Mucosa of gallbladder (tissue), 1 donor: Measurements from ENCODE around the gene UCP3. TPM values are rescaled to one million over a fixed set of nuclear protein-coding genes. Genes with fewer than 3 reads are reported as not detected.

Source experiments
- DNase-seq: peaks from one replicate; pipeline ENCODE4 v3.0.0-alpha.2; 2020; ENCODE audit warnings: low spot score
- total RNA-seq: library from RNA; stranded (reverse); gene quantifications from one replicate; pipeline ENCODE4 v1.2.1, GENCODE V29; 2021
- donor health status: DM: no; HTN: no; CAD: no.

Gene UCP3
- total RNA-seq, 1 donor from 2014 or later, result 2.0 TPM

GRCh38 chr11:74018331-74019005, 9.6 kb upstream of the UCP3 start:
- peak; percentile 95 for DNase-seq

GRCh38 chr11:74017631-74018030, 8.7 kb upstream of the UCP3 start:
- no peak for DNase-seq

DNA sequence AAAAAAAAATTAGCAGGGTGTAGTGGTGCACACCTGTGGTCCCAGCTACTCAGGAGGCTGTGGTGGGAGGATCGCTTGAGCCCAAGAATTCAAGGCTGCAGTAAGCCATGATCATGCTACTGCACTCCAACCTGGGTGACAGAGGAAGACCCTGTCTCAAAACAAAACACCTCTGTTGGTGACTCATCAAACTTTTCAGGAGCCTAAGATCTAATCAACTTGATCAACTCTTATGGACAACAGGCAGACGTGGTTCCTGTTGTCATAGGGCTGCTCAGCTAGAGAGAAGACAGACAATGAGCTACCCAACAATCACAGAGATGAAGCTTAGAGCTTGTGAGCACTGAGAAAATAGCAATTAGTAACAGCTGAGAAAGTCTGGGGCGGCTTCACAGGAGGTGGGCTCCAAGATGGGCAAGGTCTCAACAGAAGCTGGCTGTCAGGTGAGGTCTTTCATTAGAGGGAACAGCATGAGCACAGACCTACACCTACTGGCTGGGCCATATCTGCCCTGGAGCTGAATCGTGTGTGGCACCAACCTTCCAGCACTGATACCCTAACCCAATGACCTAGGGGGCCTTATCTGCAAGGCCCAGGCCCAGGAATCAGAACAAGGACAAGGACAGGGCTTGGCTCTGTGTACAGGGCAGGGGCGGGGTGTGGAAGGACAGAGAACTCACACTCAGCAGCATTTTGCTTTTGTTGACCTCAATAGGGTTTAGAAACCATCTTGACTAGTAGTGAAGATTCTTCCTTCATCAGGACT, 7.2 kb upstream of the UCP3 start:
- DNase-seq, result no peak

- no peak for DNase-seq
Observed at GRCh38 chr11:74014880-74015279, 6.0 kb upstream of the UCP3 start.

DNA sequence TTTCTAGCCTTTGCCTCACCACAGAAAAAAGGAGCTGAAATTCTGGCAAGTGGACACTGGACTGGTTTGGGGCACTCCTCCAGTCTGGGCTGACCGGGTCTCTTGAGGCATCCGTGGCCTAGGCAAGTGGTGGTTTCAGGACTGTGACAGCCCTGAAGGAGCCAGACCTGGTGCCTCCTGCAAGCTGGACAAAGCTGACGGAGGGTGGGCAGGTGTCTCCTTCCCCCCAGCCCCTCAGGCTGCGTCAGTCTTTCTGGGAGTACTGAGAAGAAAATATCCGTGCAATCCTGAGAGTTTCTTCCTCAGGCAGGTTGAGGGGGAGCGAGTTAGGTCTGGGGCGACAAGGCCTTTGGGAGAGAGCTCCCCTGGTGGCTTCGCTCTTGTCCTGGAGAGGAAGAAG, 4.3 kb upstream of the UCP3 start:
- no peak for DNase-seq

DNA sequence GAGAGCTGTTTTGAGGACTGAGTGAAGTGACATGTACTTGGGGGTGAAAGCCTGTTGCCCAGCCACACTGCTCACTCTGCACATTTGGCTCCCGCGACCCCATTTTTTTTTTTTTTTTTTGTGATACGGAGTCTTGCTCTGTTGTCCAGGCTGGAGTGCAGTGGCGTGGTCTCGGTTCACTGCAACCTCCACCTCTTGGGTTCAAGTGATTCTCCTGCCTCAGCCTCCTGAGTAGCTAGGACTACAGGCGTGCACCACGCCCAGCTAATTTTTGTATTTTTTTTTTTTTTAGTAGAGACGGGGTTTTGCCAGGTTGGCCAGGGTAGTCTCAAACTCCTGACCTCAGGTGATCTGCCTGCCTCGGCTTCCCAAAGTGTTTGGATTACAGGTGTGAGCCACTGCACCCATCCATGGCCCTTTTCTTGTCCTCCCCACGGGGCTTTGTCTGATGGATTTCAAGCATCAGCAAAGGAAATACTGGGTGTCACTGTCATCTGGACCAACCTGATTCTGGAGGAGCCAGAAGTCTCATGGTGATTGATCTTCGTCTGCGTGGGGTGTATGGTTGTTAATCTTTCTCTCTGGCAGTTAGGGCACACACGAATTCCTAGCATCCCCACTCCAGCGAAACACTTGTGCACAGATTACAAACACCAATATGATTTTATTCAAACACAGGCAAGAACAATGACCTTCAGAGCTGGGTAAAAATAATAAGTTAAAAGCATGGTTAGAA, 3.4 kb upstream of the UCP3 start:
- no peak for DNase-seq

DNA sequence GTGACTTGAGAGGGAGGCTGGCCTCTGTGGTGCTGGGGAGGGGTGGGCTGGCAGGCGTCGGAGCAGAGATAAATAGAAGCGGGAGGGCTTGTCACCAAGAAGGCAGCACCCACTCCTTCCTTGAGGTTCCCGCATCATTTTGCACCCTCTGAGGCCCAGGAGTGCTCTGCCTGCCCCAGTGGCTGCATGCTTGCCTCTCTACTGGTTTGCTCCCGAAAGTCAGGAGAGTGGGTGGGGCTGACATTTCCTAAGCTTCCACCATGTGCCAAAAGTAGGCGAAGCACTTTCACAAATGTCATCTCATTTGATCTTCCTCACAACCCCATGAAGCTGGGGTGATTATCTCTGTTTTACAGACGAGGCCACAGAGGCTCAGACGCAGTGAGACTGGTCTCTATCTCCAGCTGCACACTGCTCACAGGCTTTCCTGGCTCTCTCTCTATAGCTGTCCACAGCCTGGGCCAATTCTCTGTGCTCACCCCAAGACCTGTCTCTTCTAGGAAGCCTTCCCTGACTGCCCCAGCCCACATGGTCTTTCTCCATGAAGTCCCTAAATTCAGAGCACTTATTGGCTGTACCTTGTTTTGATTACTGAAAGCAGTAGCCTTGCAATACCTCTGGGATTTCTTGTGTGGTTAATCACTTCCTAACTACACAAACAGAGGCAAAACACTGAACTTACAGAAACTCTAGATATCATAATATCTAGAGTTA, 2.6 kb upstream of the UCP3 start:
- DNase-seq, result no peak

DNA sequence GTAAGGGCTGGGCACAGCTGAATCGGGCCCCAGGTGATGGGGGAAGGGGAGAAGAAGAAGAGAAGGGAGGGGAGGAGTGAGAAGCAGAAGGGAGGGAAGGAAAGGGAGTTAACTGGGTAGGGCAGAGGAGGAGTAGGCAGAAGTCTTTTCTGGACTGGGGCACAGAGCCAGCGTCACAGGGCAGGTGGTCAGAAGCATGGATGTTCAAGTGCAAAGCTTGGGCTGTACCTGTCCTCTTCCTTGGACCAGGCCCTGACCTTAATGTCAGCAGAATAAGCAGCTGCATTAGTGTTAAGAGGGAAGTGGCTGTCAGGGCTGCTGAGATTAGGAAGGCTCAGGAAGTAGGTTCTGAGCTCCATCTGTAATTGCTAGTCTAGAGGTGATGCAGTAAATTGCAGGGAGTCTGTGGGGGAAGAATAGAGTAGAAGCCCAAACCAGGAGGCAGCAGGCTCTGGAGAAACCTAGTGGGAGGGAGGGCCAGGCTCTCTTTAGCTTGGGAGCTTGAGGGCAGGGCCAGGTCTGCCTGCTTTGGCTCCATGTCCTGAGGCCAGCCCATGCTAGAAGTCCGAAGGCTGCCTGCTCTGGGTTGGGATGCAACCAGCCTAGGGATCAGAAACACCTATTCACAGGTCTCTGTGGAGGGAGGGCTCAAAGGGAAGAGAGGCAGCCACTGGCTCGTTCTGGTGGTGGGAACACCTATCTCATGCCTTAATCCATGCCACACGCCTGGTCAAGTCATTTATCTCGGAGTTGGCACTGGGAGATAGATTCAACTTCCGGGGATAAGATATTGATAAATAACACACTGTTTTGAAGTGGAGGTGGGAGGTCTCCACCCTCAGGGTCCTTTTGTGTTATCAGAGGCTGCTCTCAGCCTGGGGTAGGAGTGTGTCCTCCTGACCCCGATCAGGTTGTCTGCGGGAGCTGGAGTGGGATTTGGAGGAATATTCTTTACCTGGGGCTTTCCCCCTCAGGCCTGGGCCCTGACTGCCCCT, 1.7 kb upstream of the UCP3 start:
- no peak for DNase-seq

DNA sequence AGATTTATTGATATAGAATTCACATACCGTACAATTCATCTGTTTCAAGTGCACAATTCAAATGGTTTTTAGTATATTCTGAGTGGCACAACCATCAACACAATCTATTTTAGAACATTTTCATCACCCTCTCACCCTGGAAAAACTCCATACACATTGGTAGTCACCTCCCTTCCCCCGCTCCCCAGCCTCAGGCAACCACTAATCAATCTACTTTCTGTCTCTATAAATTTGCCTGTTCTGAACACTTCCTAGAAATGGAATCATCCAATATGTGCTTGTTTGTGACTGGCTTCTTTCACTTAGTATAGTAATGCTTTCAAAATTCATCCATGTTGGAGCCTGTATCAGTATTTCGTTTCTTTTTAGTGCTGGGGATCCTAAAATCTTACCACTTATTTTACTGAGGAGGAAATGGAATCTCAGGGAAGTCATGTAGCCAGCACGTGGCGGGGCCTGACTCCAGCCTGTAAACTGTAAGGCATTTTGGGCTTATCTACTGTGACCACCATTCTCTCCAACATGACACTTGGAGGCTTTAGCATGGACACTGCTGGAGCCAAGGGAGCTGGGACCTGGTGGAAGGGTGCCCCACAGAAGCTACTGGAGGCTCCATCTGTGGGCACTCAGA, 905 bp upstream of the UCP3 start:
- DNase-seq, result no peak

- DNase-seq, result no peak
Observed at GRCh38 chr11:74009230-74009547, 304 bp upstream of the UCP3 start.

DNA sequence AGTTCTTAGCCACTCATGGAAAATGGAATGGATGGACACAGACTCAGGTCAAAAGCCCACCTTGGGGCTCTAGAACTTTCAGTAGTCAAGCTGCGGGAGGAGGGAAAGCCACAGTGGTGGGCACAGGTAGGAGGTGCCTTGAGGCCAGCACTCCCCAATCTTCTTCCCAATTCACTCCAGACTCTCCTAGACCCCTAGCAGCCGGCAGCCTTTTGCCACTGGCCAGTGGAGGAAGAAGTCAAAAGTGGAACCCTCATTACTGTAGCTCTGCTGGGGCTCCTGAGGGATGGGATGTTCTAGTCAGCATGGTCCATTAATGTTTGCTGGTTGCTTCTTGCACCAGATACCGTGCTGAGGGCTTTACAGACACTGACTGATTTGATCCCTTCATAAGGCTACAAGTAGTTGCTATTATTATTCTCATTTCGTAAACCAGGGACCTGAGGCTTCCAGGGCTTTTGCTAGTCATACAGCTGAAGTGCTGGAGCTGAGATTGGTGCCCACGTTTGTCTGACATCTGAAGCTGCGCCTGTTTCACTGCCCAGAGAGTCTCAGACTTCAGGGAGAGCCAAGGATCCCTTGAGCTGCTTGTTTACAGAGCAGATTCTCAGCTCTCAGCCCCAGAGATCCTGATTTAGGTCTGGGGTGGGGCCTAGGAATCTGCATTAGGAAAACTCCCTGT, 1.1 kb downstream of the UCP3 start:
- DNase-seq, result no peak

- no peak for DNase-seq
Observed at GRCh38 chr11:74006743-74007304, 2.1 kb downstream of the UCP3 start.

GRCh38 chr11:74005721-74006517, 3.0 kb downstream of the UCP3 start:
- no peak for DNase-seq

- no peak for DNase-seq
Observed at GRCh38 chr11:74004759-74005615, 3.9 kb downstream of the UCP3 start.

DNA sequence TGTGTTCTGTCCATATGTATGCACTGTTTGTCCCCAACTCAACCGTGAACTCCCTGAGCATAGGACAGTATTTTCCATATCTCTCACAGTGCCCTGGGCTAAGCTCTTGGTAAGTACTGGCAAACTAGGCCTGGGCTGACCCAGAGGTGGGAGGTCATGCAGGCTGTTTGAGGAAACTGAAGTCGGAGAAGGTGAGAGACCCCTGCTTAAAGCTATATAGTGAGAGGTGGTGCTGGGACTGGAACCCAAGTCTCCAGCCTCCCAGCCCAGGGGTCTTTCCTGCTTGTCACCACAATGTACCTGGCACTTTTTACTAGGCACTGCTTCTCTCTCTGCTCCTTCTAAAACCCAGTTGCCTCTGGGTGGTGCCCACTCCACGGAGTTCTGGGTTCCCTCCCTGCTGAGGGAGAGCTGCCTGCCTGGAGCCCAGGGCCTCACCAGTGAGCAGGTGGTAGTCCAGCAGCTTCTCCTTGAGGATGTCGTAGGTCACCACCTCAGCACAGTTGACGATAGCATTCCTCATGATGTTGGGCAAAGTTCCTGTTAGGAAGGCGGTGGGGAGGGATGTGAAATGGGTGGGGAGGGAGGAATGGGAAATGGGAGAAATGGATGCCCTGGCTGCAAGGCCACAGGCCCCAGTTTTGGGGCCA, 4.7 kb downstream of the UCP3 start:
- no peak for DNase-seq

- DNase-seq, result no peak
Observed at GRCh38 chr11:74002832-74003231, 6.1 kb downstream of the UCP3 start.

DNA sequence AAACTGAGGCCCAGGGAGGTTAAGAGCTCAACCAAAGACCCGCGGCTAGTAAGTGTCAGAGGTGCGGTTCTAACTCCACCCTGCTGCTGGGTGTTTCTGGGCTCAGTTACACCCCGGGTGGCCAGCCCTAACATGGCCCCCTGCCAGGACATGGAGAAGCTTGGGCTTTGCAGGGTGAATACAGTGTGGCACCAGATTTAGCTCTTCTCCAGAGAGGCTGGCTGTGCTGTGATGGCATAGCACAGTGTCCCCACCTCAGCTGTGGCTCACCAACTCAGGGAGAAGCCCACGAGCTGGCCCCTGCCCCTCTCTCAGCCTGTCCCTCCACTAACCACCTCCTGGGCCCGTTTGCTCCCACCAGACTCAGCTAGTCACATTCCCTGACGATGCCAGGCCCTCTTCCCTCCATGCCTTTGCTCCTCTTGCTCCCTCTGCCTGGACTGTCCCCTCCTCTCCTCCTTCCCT, 7.0 kb downstream of the UCP3 start:
- DNase-seq, result no peak
